CD4-positive, alpha-beta T cell treated with Interleukin-12 subunit alpha and Interleukin-12 subunit beta, for 1 hour (primary cell): Measurements from ENCODE around the gene MTHFD1L.
A peak's percentile ranks its signal among the peaks of the same experiment; 100 is the strongest.

Experiments
- DNase-seq: peaks from one replicate; pipeline ENCODE4 v3.0.0-alpha.2; 2020

MTHFD1L gene

DNA sequence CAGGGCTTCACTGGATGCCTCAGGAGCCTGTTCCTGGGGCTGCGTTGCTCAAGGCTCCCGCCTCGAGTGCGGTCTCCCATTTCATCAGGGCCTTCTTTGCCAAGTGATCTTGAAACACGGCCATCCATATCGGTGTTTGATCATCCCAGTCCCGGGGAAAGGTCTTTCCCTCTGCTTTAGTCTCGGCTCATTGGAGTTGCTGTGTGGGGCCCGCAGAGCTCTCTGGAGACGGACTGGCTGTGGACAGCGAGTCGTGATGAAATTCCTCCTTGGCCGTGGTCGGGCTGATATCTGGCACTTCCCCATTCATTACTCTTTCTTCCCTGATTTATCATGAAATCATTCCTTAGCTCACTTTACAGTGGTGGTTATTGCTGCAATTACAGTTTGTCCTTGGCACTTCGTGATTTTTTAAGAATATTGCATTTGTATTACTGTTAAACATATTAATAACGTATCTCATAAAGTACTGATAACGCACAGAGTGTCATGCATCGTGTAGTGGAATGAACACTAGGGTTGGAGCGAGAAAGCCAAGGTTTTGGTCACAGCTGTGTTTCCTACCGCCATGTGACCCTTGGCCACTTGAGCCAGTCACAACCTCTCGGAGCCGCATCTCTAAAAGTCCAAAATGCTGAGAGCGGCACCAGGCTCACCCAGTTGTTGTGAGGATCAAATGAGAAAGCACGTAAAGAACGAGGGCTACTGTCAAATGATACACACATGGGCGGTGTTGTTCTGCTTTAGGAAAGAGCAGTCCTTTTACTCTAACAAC, 71.8 kb downstream of the MTHFD1L start:
- no peak for DNase-seq

DNA sequence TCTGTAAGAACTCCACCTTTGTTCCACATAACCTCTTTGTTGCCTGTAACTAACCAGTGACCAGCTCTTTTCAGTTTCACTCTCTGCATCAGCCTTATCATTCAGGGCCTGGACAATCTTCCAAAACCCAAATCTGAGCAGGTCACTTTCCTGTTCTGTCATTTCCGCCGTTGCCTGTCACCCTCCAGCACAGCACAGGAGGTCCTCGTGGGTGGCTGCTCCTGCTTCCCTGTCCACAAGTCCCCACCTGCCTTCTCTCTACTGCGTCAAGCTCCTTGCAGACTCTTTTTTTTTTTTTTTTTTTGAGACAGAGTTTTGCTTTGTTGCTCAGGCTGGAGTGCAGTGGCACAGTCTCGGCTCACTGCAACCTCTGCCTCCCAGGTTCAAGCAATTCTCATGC, 73.9 kb downstream of the MTHFD1L start:
- DNase-seq: no peak

DNA sequence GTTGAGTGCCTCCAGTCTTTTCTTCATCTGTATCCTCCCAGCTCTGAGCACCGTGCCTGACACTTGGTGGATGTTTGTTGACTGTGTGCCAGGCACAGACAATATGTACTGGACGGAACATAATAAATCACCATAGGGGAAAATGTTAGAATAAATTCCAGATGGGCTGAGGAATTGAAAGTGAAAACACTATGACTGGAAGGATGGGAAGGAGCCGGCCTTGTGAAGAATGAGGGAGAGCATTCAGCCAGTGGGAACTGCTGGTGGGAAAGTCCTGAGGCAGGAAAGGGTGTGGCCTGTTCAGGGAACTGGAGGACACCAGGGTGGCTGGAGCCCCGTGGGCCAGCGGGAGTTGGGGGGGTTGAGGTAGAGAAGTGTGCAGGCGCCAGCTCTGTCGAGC, 75.4 kb downstream of the MTHFD1L start:
- no peak for DNase-seq

DNA sequence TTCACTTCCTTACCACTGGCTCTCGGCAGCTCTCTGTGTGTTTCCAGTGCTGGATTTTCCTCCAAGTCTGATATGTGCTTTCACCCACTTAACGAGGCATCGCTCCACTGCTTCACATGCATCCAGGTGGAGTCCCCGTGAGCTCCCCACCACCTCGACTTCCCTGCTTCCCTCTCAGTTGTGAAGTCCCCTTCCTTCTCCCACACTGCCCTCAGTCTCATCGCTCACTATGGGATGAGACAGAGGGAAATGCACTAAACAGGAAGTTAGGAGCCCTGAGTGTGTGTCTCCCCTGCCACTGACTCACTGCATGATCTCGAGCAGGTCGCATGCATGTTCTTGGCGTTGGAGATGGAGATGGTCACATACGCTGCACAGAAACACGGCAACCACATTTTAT, 84.0 kb downstream of the MTHFD1L start:
- DNase-seq: no peak

DNA sequence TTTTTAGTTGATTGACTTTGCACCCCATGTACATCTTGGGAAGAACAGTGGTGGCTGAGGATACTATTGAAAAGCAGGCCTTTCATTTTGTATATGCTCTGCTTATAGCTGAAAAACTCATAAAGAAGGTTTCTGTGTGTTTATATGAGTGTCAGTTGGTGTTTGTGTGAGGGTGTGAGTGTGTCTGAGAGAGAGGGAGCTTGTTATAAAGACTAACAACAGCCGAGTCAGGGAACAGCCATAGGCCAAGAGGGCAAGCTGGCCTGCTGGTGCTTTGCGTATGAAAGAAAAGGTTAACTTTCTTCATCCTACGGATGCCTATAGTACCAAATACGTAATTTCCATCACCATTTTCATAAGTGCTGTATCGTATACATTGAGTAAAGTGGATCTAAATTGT, 88.3 kb downstream of the MTHFD1L start:
- DNase-seq: no peak

DNA sequence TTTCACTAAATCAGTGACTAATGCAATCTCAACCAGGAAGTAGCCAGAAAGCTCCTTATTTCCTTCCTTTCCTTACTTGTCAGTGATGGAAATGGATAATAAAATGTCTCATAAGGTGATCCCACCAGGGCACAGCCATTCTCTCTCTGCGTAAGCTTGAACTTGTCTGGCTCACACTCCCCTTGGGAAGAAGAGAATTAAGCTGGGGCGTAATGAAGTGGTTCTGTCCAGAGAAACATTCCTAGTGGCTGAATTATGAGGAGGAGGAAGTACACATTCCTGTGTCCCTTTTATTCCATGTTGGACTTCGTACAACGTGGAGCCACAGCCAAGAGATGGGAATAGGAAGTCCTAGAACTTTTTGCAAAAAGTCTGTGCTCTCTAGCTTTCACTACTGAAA, 93.7 kb downstream of the MTHFD1L start:
- DNase-seq: no peak

DNA sequence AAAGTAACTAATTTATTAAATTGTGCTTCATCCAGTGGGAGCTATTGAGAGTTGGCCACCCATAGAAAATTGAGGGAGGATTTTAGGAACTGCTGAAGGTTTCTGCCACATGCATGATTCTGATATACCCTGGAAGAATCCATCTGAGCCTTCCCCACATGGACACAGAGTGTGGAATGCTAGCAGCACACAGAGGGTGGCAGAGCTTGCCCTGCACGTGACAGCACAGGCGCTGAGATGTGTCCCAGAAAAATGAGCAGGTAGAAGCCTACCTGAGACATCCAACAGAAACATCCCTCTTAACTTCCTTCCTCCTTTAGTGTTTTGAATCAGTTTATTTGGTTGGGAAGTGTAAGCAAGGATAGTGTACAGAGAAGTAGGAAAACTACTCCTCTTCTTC, 96.9 kb downstream of the MTHFD1L start:
- no peak for DNase-seq

DNA sequence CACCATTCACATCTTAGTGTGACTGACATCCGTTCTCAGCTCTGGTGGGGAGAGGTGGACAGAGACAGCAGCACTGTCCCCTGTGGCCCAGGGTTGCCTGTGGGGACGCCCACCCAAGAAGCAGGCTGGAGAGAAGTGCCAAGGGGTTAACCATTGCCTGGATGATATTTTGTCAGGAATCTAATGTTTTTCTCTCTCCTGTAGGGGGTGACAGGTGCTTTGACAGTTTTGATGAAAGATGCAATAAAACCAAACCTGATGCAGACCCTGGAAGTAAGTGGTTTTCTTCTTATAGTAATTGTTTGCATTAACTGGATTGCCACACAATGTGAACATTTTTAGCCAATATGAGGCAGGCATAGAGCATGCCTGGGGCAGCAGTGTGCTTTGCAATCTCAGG, 99.3 kb downstream of the MTHFD1L start:
- DNase-seq: no peak

DNA sequence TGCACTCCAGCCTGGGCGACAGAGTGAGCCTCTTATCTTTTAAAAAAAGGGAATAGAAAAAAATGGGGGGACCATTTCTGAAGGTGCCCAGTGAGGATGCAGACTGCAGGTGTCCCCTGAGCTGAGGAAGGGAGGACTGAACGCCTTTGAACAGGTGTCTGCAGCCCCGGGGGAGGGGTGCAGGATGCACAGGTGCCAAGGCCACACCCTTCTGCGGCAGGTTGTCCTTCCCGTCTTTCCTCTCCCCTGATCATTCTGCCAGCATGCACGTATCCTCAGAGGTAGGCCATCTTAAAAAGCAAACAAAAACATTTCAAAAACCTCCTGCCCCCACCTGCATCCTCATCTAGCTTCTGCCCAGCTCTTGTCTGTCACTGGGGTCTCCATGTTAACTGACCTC, 101.3 kb downstream of the MTHFD1L start:
- no peak for DNase-seq

DNA sequence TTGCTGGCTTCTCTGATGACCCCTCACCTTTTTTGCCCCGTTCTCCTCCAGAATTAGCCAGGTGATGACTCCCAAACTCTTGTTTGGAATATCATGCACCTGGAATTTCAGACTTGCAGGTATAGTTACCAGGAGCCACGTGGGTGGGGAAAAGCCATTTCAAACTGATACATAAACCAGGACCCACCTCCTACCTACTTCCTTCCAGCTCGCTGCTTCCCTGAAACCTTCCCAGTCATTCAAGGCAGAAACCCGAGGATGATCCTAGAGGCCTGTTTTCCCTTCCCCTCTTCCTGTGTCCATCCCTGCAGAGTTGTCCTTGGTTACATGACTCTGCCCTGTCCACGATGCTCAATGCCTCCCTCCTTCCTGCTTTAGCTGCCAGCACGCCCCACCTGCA, 101.9 kb downstream of the MTHFD1L start:
- no peak for DNase-seq

DNA sequence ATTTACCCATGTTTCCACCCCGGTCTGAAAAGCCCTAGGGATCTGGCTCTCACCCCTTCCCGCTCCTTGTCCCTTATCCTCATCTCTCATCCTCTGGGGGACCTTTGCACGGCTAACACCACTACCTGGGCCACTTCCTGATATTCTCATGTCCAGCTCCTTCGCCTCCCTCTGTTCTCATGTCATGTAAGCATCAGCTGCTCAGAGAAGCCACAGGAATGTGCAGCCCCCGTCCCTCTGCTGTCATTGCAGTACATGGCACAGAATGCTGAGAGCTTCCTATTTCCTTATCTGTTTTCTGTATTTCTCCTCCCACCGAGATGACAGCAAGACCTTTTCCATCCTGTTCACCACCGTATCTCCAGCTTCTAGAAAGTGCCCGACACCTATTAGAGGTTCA, 102.4 kb downstream of the MTHFD1L start:
- no peak for DNase-seq

DNA sequence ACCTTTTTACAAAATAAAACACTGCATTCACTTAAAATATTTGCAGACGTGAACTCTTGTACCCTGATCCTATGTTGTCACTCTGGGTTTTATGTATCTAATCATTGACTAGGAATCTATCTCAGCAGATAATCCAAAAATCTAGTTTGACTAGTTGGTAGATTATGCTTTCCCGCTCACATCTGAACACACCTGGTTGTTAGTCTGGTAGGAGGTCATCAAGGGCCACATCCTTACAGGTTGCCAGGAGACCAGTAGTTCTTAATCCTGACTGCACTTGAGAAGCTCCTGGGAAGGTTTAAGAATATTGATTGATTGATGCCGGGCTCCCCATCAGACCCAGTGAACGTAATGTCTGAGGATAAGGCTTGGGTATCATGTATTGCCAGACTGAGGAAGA, 104.4 kb downstream of the MTHFD1L start:
- DNase-seq: no peak

DNA sequence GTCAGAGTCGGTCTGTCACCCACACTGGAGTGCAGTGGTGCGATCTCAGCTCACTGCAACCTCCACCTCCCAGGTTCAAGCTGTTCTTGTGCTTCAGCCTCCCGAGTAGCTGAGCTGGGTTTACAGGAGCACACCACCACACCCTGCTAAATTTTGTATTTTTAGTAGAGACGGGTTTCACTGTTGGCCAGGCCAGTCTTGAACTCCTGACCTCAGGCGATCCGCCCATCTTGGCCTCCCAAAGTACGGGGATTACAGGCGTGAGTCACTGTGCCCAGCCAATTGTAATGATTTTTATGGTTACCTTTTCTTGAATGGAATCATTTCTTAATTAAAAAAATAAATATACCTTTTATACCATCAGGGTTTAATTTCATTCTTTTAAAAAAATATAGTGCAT, 105.7 kb downstream of the MTHFD1L start:
- DNase-seq: no peak

DNA sequence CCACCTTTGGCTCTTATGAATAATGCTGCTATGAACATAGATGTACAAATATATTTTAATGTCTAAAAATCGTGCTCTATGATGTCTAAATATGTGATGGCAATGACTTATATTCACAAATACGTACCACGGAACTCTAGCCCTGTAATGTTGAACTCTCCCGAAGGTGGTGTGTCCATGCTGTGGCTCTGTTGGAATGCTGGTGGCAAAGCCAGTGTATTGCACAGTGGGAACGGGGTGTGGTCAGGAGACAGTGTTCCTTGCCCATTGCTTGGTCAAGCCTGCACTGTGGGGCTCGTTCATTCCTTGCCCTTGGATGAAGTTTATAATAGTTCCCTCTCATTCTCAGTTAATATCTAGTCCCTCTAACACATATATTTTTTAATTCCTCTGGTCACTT, 109.6 kb downstream of the MTHFD1L start:
- no peak for DNase-seq

DNA sequence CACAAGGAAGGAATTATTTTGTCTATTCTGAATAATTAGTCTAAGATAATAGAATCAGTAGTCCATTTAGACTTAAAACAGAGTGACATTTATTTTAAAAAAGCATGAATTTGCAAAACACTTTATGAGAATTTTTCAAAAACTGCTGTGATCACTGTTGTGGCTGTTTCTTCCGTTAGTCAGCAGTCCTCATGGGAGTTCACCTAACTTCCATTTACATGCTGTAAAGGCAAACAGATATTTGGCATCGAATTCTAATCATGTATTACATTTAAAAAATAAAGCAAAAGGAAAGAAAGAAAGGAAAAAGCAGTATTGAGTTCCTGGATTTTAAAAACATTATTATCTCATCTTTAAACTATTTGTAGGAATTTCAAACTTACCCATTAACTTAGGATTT, 111.8 kb downstream of the MTHFD1L start:
- DNase-seq: no peak

DNA sequence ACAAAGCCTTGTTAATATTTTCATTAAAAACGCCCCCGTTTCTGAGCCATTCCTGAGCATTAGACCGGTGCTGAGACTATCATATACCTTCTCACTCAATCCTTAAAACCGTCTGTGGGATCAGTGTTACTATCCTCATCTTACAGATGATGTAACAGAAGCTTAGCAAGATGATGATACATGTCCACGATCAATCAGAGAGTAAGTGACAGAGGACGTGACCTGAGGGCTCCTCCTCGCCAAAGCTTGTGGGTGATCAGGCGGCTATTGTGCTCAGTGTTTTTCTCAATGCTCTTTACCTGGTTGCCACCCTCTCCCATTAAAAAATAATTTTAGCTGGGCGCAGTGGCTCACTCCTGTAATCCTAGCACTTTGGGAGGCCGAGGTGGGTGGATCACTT, 113.1 kb downstream of the MTHFD1L start:
- no peak for DNase-seq

DNA sequence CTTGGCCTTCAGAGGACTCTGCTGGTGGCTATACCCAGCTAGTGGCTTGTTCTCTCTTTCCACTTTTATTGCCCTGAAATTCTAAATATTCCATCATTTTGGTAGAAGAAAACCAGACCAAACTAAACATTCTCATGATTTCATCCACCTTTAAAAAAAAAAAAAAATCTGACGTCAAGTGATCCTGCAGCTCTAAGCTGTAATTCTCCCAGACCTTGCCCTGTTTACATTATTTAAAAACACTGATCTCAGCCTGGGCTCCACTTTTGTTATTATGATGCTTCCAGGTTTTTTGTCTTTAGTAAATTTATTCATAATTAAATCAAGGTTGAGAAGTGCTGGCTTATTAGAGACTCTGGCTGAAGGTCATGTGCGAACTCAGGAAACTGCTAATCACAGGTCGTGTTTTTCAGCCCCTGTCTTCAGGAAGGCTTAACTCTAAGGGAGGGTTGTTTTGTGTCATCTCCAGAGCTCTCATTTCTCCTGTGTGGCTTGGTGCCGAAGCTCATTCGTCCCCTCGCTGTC, 114.4 kb downstream of the MTHFD1L start:
- no peak for DNase-seq

DNA sequence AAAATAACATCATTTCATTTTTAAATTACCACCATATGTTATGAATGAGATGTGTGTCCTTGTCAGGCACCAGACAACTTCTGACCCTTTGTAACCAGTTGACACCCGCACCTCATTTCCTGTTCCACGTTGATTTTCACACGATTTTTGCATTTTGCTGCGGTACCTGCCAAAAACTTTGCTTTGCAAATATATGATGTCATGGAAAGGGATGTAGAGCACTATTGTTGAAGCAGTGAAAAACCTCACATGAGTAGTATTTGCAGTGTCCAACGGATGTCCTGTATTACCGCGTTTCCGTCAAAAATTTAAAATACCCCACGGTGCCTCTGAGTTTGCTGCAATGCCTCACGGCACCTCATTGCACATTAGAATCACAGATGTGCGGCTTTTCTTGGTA, 115.6 kb downstream of the MTHFD1L start:
- DNase-seq: peak; percentile 2

DNA sequence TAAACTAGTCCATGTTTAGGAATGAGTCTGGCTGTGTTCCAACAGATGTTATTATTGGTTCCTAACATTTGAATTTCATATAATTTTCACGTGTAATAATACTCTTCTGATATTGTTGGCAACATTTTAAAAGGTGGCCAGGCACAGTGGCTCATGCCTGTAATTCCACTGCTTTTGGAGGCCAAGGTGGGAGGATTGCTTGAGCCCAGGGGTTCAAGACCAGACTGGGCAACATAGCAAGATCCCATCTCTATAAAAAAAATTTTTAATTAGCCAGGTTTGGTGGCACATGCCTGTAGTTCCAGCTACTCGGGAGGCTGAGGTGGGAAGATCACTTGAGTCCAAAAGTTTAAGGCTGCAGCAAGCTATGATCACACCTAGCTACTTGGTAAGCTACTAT, 116.2 kb downstream of the MTHFD1L start:
- no peak for DNase-seq

DNA sequence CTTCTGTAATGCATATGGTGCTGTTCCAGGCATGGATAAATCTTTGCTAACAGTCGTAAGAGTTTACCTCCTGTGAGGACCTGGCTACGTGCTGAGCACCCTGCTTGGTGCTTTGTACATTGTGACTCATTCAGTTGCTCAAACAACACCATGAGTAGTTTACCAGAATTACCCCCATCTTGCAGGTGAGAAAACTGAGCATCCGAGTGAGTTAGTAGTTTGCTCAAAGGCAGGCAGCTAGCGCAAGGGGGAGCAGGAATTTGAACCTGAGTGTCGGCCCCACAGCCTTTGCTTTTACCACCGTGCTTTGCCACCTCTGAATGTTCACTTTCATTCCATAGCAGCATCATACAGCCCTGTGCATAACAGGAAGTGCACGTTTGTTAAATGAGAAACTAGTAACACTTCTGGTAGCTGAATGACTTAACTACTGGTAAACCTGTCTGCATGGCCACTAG, 121.9 kb downstream of the MTHFD1L start:
- peak; percentile 32 for DNase-seq

DNA sequence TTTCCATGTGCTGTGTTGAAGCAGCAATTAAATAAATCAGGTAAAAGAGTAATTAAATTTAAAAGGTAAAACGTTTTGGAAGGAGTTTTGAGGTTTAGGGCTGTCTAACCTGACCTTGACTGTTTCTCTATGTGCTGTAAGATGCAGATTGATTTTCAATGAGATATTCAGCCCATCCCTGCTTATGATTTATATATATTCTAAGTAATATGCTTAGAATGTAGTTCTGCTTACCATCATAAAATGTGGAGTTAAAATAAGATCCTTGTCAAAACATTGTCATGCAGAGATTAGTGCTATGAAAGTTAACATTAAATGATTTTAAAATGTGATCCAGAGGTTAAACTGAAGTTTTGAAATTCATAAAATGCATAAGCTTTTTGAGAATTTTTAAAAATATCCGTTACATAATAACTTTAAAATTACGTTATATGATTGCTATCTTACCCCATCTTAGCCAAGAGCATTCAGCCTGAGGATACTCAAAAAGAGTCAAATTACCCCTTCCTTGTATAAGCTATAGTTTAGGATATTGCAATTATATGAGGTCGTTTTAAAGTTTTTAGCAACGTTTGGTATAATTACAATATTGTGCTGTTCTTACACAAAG, 122.5 kb downstream of the MTHFD1L start:
- no peak for DNase-seq

DNA sequence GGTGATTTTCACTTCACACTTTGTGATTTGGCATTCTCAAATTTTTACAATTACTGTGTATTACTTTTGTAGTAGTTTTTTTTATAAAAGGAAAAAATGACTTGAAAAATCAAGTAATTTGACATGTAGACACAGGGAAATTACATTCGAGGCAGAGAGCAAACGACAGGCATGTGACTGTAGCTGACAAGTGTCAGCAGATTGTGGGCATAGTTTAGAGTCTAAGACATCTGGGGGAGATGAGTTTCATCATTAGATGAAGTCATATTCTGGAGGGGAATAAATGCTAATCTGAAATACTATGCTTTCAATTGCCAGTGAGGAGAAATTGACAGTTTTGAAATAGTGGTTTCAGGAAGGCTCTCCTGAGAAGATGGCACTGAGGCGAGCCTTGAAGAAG, 126.0 kb downstream of the MTHFD1L start:
- DNase-seq: no peak

DNA sequence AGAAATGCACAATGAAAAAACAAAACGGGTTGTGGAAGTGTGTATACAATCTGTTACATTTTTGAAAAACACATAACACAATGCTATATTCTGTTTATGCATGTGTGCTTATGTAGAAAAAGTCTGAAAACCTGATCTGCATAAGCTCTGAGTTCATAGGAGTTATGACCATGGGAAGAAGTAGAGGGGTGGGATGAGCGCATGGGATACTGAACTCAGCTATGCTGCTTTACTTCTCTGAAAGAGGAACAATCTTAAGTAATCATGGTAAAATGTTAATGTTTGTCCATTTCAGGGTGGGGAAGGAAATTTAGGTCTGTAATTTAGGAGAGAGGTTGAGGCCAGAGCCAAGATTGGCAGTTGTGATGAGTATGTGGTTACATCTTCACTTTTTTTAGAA, 126.8 kb downstream of the MTHFD1L start:
- DNase-seq: no peak

DNA sequence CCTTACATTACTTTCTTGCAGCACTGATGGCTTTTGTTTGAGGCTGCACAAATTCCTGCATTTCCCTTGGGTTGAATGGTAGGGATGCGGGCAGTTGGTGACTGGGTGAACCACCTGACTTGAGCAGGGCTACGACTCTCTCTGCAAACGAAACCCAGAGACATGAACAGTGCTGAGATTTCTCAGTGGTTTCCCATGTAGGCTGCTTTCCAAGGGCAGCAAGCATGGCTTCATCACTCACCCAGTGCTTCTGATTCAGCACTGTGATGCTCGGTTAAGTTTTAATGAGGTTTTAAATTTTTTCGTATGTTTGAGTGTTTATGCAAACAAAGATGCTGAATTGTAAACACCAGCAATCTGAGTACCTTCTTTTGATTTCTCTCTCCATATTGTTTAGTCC, 127.2 kb downstream of the MTHFD1L start:
- no peak for DNase-seq

DNA sequence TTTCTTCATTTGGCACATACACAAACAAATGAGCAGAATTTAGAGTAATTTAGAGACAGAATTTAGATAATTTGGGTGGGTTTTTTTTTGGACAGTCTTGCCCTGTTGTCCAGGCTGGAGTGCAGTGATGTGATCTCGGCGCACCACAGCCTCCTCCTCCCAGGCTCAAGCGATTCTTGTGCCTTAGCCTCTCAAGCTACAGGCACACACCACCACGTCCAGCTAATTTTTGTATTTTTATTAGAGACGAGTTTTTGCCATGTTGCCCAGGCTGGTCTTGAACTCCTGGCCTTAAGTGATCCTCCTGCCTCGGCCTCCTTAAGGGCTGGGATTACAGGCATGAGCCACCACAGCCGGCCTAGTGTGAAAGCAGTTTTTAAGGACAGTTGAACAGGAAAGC, 127.8 kb downstream of the MTHFD1L start:
- DNase-seq: no peak
